Activated CD4-positive, alpha-beta T cell treated with anti-CD3 and anti-CD28 coated beads, Interleukin-2, amount 10 ng/mL, durations not matched to agents 7 days and 5 days (primary cell): ENCODE data around the gene MRS2. TPM values are rescaled to one million over a fixed set of nuclear protein-coding genes. Genes with fewer than 3 reads are reported as not detected.
"Not testable (repeated sequence)": the region's sequence is repeated elsewhere in the genome, so short reads cannot be mapped to it uniquely, and the experiment has no call there.

ENCODE experiments used
- CTCF ChIA-PET: fragments of 350-600 bp; sonication (Branson Sonifier 250); formaldehyde crosslinking; loops from one replicate; lab custom pipeline; 2021; ENCODE audit warnings: antibody characterized with exemption; lab: Charles Lee
- POLR2A ChIA-PET: fragments of 350-600 bp; sonication (Branson Sonifier 250); formaldehyde crosslinking; loops from one replicate; lab custom pipeline; 2021; ENCODE audit warnings: antibody characterized with exemption; lab: Charles Lee
- DNase-seq: peaks from one replicate; pipeline ENCODE4 v3.0.0-alpha.2; 2020
- H3K27ac Mint-ChIP-seq: one replicate; pipeline ENCODE4 v1.8.0; 2021; ENCODE audit warnings: mild to moderate bottlenecking, moderate library complexity, mixed read lengths
- H3K27me3 Mint-ChIP-seq: one replicate; pipeline ENCODE4 v1.8.0; 2021; ENCODE audit warnings: mixed read lengths
- H3K36me3 Mint-ChIP-seq: one replicate; pipeline ENCODE4 v1.8.0; 2021; ENCODE audit warnings: low read depth, mixed read lengths
- H3K4me1 Mint-ChIP-seq: one replicate; pipeline ENCODE4 v1.8.0; 2021; ENCODE audit warnings: mixed read lengths
- H3K4me3 Mint-ChIP-seq: one replicate; pipeline ENCODE4 v1.8.0; 2021; ENCODE audit warnings: mild to moderate bottlenecking, moderate library complexity, mixed read lengths
- H3K9me3 Mint-ChIP-seq: one replicate; pipeline ENCODE4 v1.8.0; 2021; ENCODE audit warnings: mixed read lengths
- total RNA-seq, 2 experiments: library from RNA; stranded (reverse); gene quantifications; one replicate each; pipeline ENCODE4 v1.2.3, GENCODE V29; 2021

Gene MRS2
- total RNA-seq, 2 experiments from 2014 or later = 17.8 to 18.7 TPM

- Mint-ChIP-seq H3K4me1 (peaks cover under 1% of the 10 kb centered on the region), H3K27me3 (peaks cover 36% of the 10 kb centered on the region), H3K36me3 (no peaks in the 10 kb centered on the region), H3K27ac (no peak overlapping the region), H3K9me3 (peaks cover 6% of the 10 kb centered on the region), H3K4me3 (no peak overlapping the region)
- ChIA-PET CTCF (interaction anchor here (1.1 kb wide), 1 partner anchor 10 kb away, joined by 3 read pairs; no protein-coding TSS in a partner anchor), POLR2A (no interaction called here)
- no peak for DNase-seq
Measured at GRCh38 chr6:24396824-24397223, 5.9 kb upstream of the MRS2 start.

- H3K4me1 Mint-ChIP-seq = peaks cover 6% of the 10 kb centered on the region
Measured at GRCh38 chr6:24397631-24398030, 5.1 kb upstream of the MRS2 start.

GRCh38 chr6:24400045-24401039, 2.4 kb upstream of the MRS2 start:
- POLR2A ChIA-PET, CTCF ChIA-PET, DNase-seq, H3K36me3 Mint-ChIP-seq, H3K4me3 Mint-ChIP-seq, H3K27ac Mint-ChIP-seq, H3K9me3 Mint-ChIP-seq: not testable (repeated sequence)
- H3K27me3 Mint-ChIP-seq = peaks cover 36% of the 10 kb centered on the region
- H3K4me1 Mint-ChIP-seq = peaks cover 26% of the 10 kb centered on the region

More at GRCh38 chr6:24397631-24398030, 5.1 kb upstream of the MRS2 start:
- Mint-ChIP-seq H3K9me3 (peaks cover 6% of the 10 kb centered on the region), H3K4me3 (no peak overlapping the region), H3K27ac (no peak overlapping the region), H3K36me3 (no peaks in the 10 kb centered on the region), H3K27me3 (peaks cover 36% of the 10 kb centered on the region)
- CTCF ChIA-PET = no interaction called here
- POLR2A ChIA-PET = no interaction called here
- DNase-seq = no peak

- no peak overlapping the region for H3K27ac Mint-ChIP-seq
- no peak for DNase-seq
- peaks cover 4% of the 10 kb centered on the region for H3K9me3 Mint-ChIP-seq
- ChIA-PET CTCF (no interaction called here), POLR2A (no interaction called here)
- no peak overlapping the region for H3K4me3 Mint-ChIP-seq
- H3K4me1 Mint-ChIP-seq = peaks cover 28% of the 10 kb centered on the region
- peaks cover 11% of the 10 kb centered on the region for H3K36me3 Mint-ChIP-seq
- peaks cover 35% of the 10 kb centered on the region for H3K27me3 Mint-ChIP-seq
Measured at GRCh38 chr6:24401458-24401857, 1.3 kb upstream of the MRS2 start.

- CTCF ChIA-PET = no interaction called here
- peaks cover 11% of the 10 kb centered on the region for H3K36me3 Mint-ChIP-seq
- H3K27ac Mint-ChIP-seq = peak overlapping the region; percentile 74
- peaks cover 20% of the 10 kb centered on the region for H3K27me3 Mint-ChIP-seq
- H3K4me3 Mint-ChIP-seq = peak overlapping the region; percentile 84
- H3K9me3 Mint-ChIP-seq = no peaks in the 10 kb centered on the region
- peaks cover 28% of the 10 kb centered on the region for H3K4me1 Mint-ChIP-seq
- no peak for DNase-seq
- POLR2A ChIA-PET = no interaction called here
Measured at GRCh38 chr6:24403501-24403824, 727 bp downstream of the MRS2 start.

- ChIA-PET POLR2A (no interaction called here), CTCF (no interaction called here)
- peaks cover 16% of the 10 kb centered on the region for H3K36me3 Mint-ChIP-seq
- no peak overlapping the region for H3K4me3 Mint-ChIP-seq
- H3K9me3 Mint-ChIP-seq = no peaks in the 10 kb centered on the region
- peaks cover 7% of the 10 kb centered on the region for H3K27me3 Mint-ChIP-seq
- H3K27ac Mint-ChIP-seq = no peak overlapping the region
- peaks cover 29% of the 10 kb centered on the region for H3K4me1 Mint-ChIP-seq
- no peak for DNase-seq
Measured at GRCh38 chr6:24405262-24405661, 2.5 kb downstream of the MRS2 start.

GRCh38 chr6:24408719-24409410, 6.1 kb downstream of the MRS2 start:
- DNase-seq = no peak
- Mint-ChIP-seq H3K9me3 (no peaks in the 10 kb centered on the region), H3K4me3 (no peak overlapping the region), H3K27ac (no peak overlapping the region), H3K4me1 (peaks cover 18% of the 10 kb centered on the region), H3K27me3 (no peaks in the 10 kb centered on the region), H3K36me3 (peaks cover 34% of the 10 kb centered on the region)
- ChIA-PET POLR2A (no interaction called here), CTCF (no interaction called here)

- Mint-ChIP-seq H3K4me3 (no peak overlapping the region), H3K27me3 (no peaks in the 10 kb centered on the region), H3K27ac (no peak overlapping the region), H3K9me3 (no peaks in the 10 kb centered on the region), H3K36me3 (peaks cover 30% of the 10 kb centered on the region), H3K4me1 (peaks cover 4% of the 10 kb centered on the region)
- ChIA-PET POLR2A (no interaction called here), CTCF (no interaction called here)
- DNase-seq = no peak
Measured at GRCh38 chr6:24410622-24411021, 7.9 kb downstream of the MRS2 start.

- DNase-seq = no peak
- no peak overlapping the region for H3K4me3 Mint-ChIP-seq
- peaks cover 34% of the 10 kb centered on the region for H3K36me3 Mint-ChIP-seq
- ChIA-PET CTCF (no interaction called here), POLR2A (no interaction called here)
- H3K27me3 Mint-ChIP-seq = no peaks in the 10 kb centered on the region
- peaks cover 4% of the 10 kb centered on the region for H3K4me1 Mint-ChIP-seq
- no peak overlapping the region for H3K27ac Mint-ChIP-seq
- no peaks in the 10 kb centered on the region for H3K9me3 Mint-ChIP-seq
Measured at GRCh38 chr6:24412294-24412693, 9.6 kb downstream of the MRS2 start.

GRCh38 chr6:24414531-24414930, 11.8 kb downstream of the MRS2 start:
- H3K36me3 Mint-ChIP-seq = peaks cover 41% of the 10 kb centered on the region
- H3K27me3 Mint-ChIP-seq, POLR2A ChIA-PET, H3K4me3 Mint-ChIP-seq, H3K4me1 Mint-ChIP-seq, DNase-seq, H3K27ac Mint-ChIP-seq, H3K9me3 Mint-ChIP-seq: not testable (repeated sequence)
- CTCF ChIA-PET = interaction anchor here (1.5 kb wide), 1 partner anchor 21 kb away, joined by 5 read pairs; no protein-coding TSS in a partner anchor

GRCh38 chr6:24415753-24416152, 13.0 kb downstream of the MRS2 start:
- Mint-ChIP-seq H3K4me3 (no peak overlapping the region), H3K27ac (no peak overlapping the region), H3K27me3 (no peaks in the 10 kb centered on the region), H3K4me1 (peaks cover 3% of the 10 kb centered on the region), H3K36me3 (peaks cover 44% of the 10 kb centered on the region), H3K9me3 (no peaks in the 10 kb centered on the region)
- CTCF ChIA-PET = interaction anchor here (0.8 kb wide), 1 partner anchor 8 kb away, joined by 5 read pairs; no protein-coding TSS in a partner anchor
- DNase-seq = no peak
- POLR2A ChIA-PET = no interaction called here

GRCh38 chr6:24419526-24419925, 16.8 kb downstream of the MRS2 start:
- Mint-ChIP-seq H3K27ac (no peak overlapping the region), H3K36me3 (peaks cover 46% of the 10 kb centered on the region), H3K4me3 (no peak overlapping the region), H3K4me1 (no peaks in the 10 kb centered on the region), H3K27me3 (no peaks in the 10 kb centered on the region), H3K9me3 (no peaks in the 10 kb centered on the region)
- ChIA-PET POLR2A (no interaction called here), CTCF (interaction anchor here (0.6 kb wide), 1 partner anchor 157 kb away, joined by 3 read pairs; no protein-coding TSS in a partner anchor)
- DNase-seq = no peak

GRCh38 chr6:24425091-24425490, 22.4 kb downstream of the MRS2 start:
- H3K4me1 Mint-ChIP-seq = no peaks in the 10 kb centered on the region
- DNase-seq = no peak
- POLR2A ChIA-PET = no interaction called here

More at GRCh38 chr6:24425091-24425490, 22.4 kb downstream of the MRS2 start:
- Mint-ChIP-seq H3K36me3 (peaks cover 30% of the 10 kb centered on the region), H3K4me3 (no peak overlapping the region), H3K27me3 (no peaks in the 10 kb centered on the region), H3K9me3 (no peaks in the 10 kb centered on the region), H3K27ac (no peak overlapping the region)
- CTCF ChIA-PET = no interaction called here
